ENCODE measurements around the gene SUMO2.

The SUMO2 gene

DNA sequence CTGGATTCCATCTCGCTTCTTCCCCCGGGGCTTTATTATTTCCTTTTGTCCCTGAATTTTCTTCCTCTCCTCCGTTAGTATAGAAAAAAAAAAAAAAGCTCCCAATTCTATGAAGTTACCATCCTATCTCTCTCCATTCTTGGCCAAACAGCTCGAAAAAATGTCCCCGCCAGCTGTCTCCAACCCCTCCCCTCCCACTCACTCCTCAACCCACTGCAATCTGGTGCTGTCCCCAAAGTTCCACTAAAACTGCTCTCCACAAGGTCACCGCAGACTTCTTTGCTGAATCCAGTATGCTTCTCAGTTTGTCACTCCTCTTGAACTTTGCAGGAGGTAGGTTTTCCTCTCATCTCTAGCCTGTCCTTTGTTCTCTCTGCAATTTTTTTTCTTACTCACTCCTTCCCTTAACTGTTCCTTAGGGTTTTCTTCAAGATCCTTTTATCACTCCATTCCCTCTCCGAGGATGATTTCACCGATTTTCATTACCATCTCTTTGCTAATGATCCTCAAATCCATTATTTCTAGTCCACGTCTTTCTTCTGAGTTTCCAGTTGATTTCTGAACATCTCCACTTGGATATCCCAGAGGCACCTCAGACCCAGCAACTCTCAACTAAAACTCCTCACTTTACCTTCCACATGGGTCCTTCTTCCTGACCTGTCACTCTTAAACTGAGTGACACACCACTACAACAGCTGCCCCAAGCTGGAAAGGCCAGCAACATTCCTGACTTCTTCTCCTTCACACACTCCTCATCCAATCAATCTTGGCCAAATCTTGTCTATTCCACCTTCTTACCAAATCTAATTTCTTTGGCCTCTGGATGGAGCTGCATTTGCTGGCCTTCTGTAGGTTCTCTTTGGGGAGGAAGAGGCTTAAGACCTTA lies 1.5 kb upstream of the SUMO2 start:
- Histone ChIP-seq H3K9me2 (ENCODE audit: low read depth, low read length) (no peaks in the 10 kb centered on the region), H3K27ac (ENCODE audit: low read depth, low read length, poor library complexity, severe bottlenecking) (no peak overlapping the region), H3K9me3 (ENCODE audit: low read length) (no peaks in the 10 kb centered on the region), H3K27me3 (ENCODE audit: insufficient read depth, low read length) (no peaks in the 10 kb centered on the region; the same call in 1 of the 2 replicates), H4K20me1 (ENCODE audit: insufficient read depth, low read length) (peaks cover 7% of the 10 kb centered on the region), H3F3A (ENCODE audit: insufficient read depth, low read length) (no peaks in the 10 kb centered on the region), H2AFZ (ENCODE audit: low read length) (no peak overlapping the region), H3K4me2 (ENCODE audit: low read length) (no peak overlapping the region), H3K36me3 (ENCODE audit: insufficient read depth, low read length) (peaks cover 17% of the 10 kb centered on the region), H3K9ac (ENCODE audit: low read length) (no peak overlapping the region), H3K4me3 (ENCODE audit: low read depth, low read length, poor library complexity, severe bottlenecking) (no peak overlapping the region), H3K79me2 (ENCODE audit: insufficient read depth, low read length) (peaks cover 32% of the 10 kb centered on the region), H3K4me1 (ENCODE audit: insufficient read depth, low read length, severe bottlenecking) (peaks cover 25% of the 10 kb centered on the region)
- TF ChIP-seq, protein P1, sequence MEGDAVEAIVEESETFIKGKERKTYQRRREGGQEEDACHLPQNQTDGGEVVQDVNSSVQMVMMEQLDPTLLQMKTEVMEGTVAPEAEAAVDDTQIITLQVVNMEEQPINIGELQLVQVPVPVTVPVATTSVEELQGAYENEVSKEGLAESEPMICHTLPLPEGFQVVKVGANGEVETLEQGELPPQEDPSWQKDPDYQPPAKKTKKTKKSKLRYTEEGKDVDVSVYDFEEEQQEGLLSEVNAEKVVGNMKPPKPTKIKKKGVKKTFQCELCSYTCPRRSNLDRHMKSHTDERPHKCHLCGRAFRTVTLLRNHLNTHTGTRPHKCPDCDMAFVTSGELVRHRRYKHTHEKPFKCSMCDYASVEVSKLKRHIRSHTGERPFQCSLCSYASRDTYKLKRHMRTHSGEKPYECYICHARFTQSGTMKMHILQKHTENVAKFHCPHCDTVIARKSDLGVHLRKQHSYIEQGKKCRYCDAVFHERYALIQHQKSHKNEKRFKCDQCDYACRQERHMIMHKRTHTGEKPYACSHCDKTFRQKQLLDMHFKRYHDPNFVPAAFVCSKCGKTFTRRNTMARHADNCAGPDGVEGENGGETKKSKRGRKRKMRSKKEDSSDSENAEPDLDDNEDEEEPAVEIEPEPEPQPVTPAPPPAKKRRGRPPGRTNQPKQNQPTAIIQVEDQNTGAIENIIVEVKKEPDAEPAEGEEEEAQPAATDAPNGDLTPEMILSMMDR (IDR thresholded peaks at IDR 0.05; ENCODE audit: low read length), result no peak
- no peak for TF ChIP-seq EZH2 (IDR thresholded peaks at IDR 0.05; ENCODE audit: borderline replicate concordance, low read length)

DNA sequence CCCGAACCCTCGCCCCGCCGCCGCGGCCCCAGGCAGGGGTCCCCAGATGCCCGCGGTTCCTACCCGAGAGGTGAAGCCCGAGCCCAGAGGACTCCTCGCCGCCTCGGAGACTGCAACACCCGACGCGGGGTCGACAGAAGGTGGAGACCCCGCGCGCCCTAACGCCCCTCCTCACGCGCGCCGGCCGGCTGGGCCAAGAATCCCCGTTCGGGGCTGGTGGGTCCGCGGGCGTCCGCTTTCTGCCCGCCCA lies 515 bp downstream of the SUMO2 start:
- peaks cover 37% of the 10 kb centered on the region for H3K36me3 ChIP-seq (ENCODE audit: insufficient read depth, low read length)
- no peak overlapping the region for H2AFZ ChIP-seq (ENCODE audit: low read length)
- peaks cover 7% of the 10 kb centered on the region for H4K20me1 ChIP-seq (ENCODE audit: insufficient read depth, low read length)
- H3K27ac ChIP-seq (ENCODE audit: low read depth, low read length, poor library complexity, severe bottlenecking), result peak overlapping the region; percentile 85
- H3K9me2 ChIP-seq (ENCODE audit: low read depth, low read length), result no peaks in the 10 kb centered on the region
- peaks cover 25% of the 10 kb centered on the region for H3K4me1 ChIP-seq (ENCODE audit: insufficient read depth, low read length, severe bottlenecking)
- TF ChIP-seq, protein P1 (IDR thresholded peaks at IDR 0.05; ENCODE audit: low read length), result no peak
- no peaks in the 10 kb centered on the region for H3K9me3 ChIP-seq (ENCODE audit: low read length)
- H3K4me3 ChIP-seq (ENCODE audit: low read depth, low read length, poor library complexity, severe bottlenecking), result peak overlapping the region; percentile 98
- H3K4me2 ChIP-seq (ENCODE audit: low read length), result peak overlapping the region; percentile 97
- peaks cover 45% of the 10 kb centered on the region for H3K79me2 ChIP-seq (ENCODE audit: insufficient read depth, low read length)
- peak overlapping the region; percentile 99 for H3K9ac ChIP-seq (ENCODE audit: low read length)
- H3K27me3 ChIP-seq (ENCODE audit: insufficient read depth, low read length), result no peaks in the 10 kb centered on the region
- H3F3A ChIP-seq (ENCODE audit: insufficient read depth, low read length), result no peaks in the 10 kb centered on the region

DNA sequence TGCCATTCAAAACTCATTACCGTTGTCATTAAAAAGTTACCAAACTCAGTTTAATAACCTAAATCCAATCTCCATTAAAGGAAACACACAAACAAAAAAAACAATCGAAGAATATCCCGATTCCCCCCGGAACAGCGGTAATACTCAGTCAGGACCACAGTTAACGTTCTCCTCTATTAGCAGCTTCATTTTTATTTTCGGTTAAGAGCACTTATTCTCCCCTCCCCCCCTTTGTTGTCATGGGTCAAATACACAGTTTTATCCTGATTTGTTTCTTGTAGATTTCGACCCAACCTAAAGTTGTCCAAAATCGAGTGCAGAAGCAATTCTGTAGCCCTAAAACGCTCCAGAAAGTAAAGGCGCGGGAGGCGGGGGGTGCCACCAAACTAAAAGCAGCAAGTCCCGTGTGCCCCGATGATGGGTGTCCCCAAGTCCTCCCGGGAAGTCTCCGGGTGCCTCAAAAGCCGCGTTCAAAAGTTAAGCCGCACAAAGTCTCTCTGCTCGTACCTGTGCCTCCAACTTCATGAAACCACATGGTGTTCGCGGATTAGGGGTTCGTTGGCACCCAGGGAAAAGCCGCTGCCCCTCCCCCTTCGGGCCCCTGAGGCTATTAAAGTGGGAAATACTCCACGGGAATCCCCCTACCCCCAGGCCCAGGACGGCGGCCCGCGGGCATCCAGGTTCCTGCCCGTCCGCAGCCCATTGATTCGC lies 996 bp downstream of the SUMO2 start:
- Histone ChIP-seq H4K20me1 (ENCODE audit: insufficient read depth, low read length) (peaks cover 7% of the 10 kb centered on the region), H3K4me2 (ENCODE audit: low read length) (peak overlapping the region; percentile 97), H3F3A (ENCODE audit: insufficient read depth, low read length) (no peaks in the 10 kb centered on the region), H3K36me3 (ENCODE audit: insufficient read depth, low read length) (peaks cover 40% of the 10 kb centered on the region), H3K27ac (ENCODE audit: low read depth, low read length, poor library complexity, severe bottlenecking) (peak overlapping the region; percentile 85), H3K9ac (ENCODE audit: low read length) (peak overlapping the region; percentile 99), H3K4me1 (ENCODE audit: insufficient read depth, low read length, severe bottlenecking) (peaks cover 25% of the 10 kb centered on the region), H3K9me2 (ENCODE audit: low read depth, low read length) (no peaks in the 10 kb centered on the region), H3K27me3 (ENCODE audit: insufficient read depth, low read length) (no peaks in the 10 kb centered on the region), H3K9me3 (ENCODE audit: low read length) (no peaks in the 10 kb centered on the region), H3K79me2 (ENCODE audit: insufficient read depth, low read length) (peaks cover 47% of the 10 kb centered on the region), H2AFZ (ENCODE audit: low read length) (no peak overlapping the region), H3K4me3 (ENCODE audit: low read depth, low read length, poor library complexity, severe bottlenecking) (peak overlapping the region; percentile 98)
- TF ChIP-seq, protein P1 (IDR thresholded peaks at IDR 0.05; ENCODE audit: low read length), result no peak
- TF ChIP-seq EZH2 (IDR thresholded peaks at IDR 0.05; ENCODE audit: borderline replicate concordance, low read length), result no peak

Measured in OCI-LY1 (cell line).